HG02571 (cell line): Measurements from ENCODE around the gene SMYD2.
A peak's percentile ranks its signal among the peaks of the same experiment; 100 is the strongest.

Source experiments
- ATAC-seq: cut with Tn5 transposase; IDR thresholded peaks from one replicate; pipeline ENCODE4 v1.9.1; 2021; ENCODE audit warnings: mild to moderate bottlenecking, moderate library complexity; ENCODE audit not compliant: unreplicated experiment

The SMYD2 gene, protein sequence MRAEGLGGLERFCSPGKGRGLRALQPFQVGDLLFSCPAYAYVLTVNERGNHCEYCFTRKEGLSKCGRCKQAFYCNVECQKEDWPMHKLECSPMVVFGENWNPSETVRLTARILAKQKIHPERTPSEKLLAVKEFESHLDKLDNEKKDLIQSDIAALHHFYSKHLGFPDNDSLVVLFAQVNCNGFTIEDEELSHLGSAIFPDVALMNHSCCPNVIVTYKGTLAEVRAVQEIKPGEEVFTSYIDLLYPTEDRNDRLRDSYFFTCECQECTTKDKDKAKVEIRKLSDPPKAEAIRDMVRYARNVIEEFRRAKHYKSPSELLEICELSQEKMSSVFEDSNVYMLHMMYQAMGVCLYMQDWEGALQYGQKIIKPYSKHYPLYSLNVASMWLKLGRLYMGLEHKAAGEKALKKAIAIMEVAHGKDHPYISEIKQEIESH

GRCh38 chr1:214281021-214281719 lies at the start of gene SMYD2:
Gene SMYD2, plus strand, starts transcription at chr1:214281159. Its CDS starts 96 bp downstream, at chr1:214281255.
- peak; percentile 74 for ATAC-seq

DNA sequence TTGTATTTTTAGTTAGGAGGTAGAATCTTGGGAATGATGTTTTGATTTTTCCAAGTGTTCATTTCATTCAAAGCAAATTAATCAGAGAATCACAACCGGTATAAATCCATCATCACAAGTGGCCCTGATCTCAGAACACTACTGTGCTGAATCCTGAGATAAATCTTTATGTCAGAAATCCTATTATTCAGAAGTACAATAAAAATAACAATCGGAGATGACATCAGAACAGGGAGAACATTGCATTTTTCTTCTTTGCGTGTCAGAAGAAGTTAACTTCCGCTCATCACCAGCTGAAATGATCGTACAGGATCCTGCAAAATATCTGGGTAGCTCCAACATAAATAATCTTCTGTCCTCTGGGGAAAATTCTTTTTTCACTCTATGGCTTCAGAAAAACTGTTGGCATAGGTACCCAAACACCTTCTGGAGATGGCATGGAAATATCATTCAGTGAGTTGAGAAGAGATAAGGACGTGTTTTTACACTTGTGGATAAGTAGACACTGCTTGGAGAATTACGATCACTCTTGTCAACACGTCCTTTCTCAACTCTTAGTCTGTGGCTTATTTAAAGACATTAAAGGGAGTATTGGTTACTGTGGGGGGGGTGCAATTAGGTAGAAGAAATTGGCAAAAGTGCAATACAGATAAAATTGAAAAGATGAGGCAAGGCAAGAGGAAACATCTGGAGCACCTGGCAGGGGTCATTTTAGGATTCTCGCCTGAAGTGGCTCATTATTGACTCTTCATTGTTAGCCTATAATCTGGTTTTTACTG lies 46.9 kb upstream of the SMYD2 start:
- no peak for ATAC-seq

- no peak for ATAC-seq
Observed at GRCh38 chr1:214234635-214235025, 46.3 kb upstream of the SMYD2 start.

GRCh38 chr1:214236477-214236876 lies 44.5 kb upstream of the SMYD2 start:
- no peak for ATAC-seq

DNA sequence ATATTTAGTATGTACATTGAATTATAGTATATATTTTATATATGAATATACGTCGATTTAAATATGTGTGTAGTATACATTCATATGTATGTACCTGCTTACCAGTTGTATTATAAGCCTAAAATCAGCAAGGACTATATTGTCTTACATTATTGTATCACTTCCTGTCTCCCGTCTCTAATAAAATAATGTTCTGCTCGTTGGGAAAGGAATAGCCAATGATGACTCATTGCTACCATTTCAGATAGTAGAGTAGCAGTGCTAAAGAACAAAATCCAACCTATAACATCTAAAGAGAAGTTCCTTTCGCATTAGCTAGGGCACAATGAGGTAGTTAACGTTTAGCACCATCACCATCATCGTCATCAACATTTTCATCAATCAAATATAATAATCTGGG lies 39.9 kb upstream of the SMYD2 start:
- no peak for ATAC-seq

DNA sequence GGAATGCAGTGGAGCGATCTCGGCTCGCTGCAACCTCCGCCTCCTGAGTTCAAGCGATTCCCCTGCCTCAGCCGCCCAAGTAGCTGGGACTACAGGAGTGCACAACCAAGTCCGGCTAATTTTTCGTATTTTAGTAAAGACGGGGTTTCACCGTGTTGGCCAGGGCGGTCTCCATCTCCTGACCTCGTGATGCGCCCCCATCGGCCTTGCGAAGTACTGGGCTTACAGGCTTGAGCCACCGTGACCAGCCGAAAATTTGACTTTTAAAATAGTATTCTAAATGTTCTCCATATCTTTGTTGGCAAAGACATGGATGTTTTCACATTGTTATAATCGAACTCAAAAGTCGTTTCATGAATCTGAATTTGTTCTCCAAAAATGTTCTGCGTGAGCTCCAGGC lies 36.7 kb upstream of the SMYD2 start:
- ATAC-seq, result no peak

DNA sequence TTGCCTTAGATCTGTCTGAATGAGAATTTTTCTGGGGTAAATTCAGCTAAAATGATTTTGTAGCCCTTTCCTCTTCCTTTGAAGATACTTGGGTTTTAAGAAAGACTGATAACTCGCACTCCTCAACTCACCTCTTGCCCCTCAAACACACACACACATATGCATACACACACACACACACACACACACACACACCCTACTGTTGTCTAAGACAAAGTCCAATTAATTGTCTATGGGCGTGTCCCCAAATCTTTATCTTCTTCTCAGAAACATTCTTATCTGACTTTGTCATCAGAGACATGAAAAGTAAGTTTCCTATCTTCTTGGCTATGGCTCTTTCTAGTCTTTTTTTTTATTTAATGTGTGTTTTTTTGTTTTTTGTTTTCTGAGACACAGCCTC lies 36.1 kb upstream of the SMYD2 start:
- no peak for ATAC-seq

DNA sequence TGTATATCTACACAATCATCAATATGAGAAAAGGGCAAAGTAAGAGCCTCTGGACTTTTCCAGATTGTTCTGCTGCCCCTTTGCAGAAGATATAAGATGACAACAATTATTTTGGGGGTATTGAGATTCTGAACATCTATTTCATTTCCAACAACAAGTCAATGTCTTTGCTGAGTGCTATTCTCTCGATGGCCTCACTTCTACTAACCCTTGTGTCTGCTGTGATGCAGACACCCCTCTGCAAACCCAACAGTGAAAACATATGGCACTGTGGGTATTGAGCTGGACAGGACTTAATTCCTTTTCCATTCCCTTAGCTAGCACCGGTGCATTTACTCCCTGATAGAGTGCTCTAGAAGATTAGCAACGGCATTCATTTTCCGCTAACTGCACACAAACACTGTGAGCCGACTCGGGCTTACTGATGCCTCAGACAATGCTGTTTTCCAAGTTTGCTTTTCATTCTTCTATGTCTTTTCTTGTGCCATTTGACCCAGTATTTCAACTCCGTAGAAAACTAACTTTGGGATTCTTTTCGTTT lies 33.4 kb upstream of the SMYD2 start:
- ATAC-seq, result no peak

DNA sequence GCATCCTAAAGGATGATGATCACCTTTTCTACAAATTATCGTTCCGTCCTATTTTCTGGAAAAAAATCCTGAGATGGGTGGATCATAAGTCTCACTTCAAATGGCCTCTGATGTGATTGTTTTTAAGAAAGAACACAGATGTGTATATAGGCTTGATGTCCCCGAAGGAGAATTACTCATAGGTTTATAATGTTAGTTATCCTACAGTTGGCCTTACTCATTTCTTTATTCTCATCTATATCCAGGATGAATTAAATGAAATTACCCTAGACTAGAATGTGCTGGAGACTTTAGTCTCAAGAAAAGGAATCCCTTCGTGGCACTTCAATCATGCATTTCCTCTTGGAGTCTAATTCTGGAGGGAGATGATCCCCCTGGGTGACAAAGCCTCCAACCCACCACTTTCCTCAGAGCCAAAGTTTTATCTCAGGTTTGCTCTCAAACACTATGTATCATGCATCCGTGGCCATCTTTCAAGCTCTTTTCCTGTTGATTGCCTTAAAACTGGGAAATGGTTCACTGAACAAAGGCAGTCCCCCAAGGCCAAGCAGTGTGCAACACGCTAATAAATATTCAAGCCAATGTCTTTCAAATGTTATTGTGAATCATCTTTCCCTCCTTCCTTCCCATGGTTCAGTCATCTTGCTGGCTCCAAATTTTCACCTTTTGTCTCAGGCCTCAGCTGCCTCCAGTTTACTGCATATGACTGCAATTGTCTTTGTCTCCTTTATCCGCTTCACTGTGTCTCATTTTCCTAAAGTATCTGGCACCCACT lies 32.5 kb upstream of the SMYD2 start:
- ATAC-seq, result no peak

GRCh38 chr1:214249651-214250050 lies 31.3 kb upstream of the SMYD2 start:
- ATAC-seq, result no peak

DNA sequence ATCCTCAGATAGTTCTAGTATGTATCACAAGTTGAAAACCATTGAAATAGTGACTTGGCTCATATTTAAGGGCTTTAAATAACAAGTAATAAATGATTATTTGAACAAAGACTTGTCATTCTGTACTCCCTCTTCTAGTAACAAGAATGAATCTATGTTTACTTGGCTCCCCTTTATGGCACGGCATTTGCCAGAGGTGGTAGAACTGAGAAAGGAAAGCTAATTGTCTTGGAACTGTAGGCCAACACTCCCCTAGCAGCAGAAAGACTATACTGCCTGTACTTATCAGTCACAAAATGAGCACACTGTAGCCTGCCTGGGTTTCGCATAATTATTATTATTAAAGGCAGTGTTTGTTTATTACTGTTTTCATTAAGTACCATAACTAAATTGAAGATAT lies 29.6 kb upstream of the SMYD2 start:
- ATAC-seq, result no peak

- ATAC-seq, result no peak
Observed at GRCh38 chr1:214255509-214255908, 25.4 kb upstream of the SMYD2 start.

DNA sequence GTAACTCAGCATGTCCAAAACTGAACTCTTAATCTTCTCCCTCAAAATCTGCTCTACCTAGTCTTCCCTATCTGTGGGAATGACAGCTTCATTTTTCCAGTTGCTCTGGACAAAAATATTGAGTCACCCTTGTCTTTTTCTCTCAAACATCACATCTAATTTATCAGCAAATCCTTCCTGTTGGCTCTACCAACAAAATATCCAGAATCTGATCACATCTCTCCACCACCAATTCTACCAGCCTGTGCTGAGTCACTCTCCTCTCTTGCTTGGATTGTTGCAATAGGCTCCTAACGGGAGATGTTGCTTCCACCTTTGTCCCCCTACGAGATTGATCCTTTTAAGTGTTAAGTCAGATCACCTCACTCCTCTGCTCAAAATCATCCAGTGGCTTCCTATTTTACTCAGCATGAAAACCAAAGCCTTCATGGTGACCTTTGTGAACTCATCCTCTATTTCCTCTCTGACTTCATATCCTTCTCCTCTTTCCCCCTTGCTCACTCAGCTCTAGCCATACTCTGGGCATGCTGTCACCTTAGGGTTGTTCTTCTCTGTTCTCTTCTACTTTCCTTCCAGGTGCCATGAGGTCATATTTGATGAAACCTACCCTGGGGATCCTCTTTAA lies 21.5 kb upstream of the SMYD2 start:
- ATAC-seq, result peak; percentile 38

- ATAC-seq, result no peak
Observed at GRCh38 chr1:214260561-214261205, 20.3 kb upstream of the SMYD2 start.

DNA sequence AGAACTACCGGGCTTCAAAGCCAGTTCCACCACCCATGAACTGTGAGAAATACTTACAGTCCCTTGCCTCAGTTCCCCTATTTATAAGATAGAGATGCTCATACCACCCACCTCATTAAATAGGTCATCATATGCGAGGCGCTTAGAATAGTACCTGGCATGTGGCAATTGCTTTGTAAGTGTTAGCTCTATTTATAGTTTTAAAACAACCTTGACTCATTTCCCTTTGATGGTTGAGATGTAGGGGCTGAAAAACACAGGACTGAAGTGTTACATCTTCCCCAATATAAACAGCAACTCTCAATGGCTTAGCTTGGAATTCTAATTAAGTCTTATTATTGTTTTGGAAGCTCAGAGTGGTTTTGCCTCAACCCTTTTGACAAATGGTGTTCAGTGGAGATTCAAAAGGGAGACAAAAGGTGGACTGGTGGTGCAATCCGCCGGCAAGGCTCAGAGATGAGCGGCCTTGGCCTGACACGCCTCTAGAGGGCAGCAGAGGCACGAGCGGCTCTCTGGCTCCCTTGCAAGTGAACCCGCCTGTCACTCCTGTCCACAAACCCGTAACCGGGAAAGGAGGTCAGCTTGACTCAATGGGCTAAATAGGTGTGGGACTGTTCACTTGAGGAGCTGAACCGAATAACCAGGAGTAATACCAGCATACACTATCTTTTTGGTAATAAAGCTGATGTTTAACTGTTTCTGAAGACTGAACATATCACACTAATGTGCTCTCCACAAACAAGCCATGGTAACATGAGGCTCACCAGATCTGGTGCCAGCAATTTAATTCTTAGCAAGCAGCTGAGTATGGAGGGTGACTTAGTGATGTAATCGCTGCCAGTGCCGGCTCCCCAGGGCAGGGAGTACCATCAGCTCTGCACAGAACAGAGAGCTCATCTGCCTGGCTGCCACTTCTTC lies 19.5 kb upstream of the SMYD2 start:
- peak; percentile 88 for ATAC-seq

- ATAC-seq, result no peak
Observed at GRCh38 chr1:214264196-214264595, 16.8 kb upstream of the SMYD2 start.

- no peak for ATAC-seq
Observed at GRCh38 chr1:214264976-214265375, 16.0 kb upstream of the SMYD2 start.

DNA sequence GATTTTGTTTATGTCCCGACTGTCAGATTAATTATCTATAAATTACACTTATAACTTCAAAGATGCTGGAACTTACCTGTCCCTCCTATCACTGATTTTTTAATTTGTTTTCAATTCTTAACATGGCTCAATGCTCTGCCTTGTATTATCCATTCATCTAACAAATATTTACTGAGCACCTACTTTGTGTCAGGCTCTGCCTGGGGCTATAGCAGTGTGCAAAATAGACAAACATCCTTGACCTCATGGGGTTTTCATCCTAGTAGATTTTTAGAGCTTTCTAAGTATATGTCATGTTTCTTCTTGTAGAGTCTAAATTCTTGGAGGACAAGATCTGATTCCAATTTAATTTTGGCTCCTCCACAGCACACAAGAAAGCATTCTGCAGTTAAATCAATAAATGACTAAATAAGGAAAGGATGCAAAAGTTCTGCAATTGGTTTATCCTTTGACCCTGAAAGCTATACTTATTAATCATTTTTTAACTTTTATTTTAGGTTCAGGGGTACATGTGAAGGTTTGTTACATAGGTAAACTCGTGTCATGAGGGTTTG lies 10.8 kb upstream of the SMYD2 start:
- ATAC-seq, result no peak
